GM18526 (cell line): Measurements from ENCODE around the gene OR6M1.

Experiments used
- POLR2A ChIP-seq: IDR thresholded peaks from 3 replicates; pipeline ENCODE4 v1.6.1; 2011; ENCODE audit not compliant: insufficient read length; ENCODE audit errors: extremely low read depth

Gene OR6M1, protein sequence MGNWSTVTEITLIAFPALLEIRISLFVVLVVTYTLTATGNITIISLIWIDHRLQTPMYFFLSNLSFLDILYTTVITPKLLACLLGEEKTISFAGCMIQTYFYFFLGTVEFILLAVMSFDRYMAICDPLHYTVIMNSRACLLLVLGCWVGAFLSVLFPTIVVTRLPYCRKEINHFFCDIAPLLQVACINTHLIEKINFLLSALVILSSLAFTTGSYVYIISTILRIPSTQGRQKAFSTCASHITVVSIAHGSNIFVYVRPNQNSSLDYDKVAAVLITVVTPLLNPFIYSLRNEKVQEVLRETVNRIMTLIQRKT

DNA sequence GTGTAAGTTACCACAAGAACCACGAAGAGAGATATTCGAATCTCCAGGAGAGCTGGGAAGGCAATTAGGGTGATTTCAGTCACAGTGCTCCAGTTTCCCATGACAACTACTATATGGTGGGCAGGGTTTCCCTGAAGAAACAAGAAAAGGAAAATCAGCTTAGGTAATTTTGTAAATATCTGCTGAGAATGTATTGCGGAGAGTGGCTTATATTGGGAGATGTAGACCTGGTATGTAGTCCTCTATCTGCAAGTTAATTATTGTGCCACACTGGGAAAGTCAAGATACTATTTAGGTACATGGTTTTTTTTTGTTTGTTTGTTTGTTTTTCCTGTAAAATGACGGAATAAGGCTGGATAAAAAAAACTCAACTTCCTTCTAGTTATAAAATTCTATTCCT is at the start of gene OR6M1:
TSS of gene OR6M1 (minus strand) at position 101 of the 400 bp plus-strand sequence. CDS start at position 101, 0 bp downstream.
- no peak for TF ChIP-seq POLR2A

DNA sequence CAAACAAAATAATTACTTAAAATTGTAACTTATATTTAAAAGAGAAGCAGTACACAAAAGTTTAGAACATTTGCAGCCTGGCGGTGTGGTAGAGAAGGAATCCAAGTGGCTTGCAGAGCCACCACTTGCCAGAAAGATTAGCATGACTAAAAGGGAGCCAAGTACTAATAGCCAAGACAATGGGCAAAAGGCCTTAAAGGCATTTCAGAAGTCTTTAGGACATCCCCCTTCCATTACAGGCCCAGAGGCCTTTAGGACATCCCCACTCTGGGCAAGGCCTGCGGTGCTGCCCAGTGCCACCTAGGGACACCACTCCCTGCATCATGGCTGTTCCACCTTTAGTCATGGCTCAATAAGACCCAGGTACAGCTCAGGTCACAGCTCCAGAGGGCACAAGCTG is 46.9 kb upstream of the OR6M1 start:
- no peak for TF ChIP-seq POLR2A

DNA sequence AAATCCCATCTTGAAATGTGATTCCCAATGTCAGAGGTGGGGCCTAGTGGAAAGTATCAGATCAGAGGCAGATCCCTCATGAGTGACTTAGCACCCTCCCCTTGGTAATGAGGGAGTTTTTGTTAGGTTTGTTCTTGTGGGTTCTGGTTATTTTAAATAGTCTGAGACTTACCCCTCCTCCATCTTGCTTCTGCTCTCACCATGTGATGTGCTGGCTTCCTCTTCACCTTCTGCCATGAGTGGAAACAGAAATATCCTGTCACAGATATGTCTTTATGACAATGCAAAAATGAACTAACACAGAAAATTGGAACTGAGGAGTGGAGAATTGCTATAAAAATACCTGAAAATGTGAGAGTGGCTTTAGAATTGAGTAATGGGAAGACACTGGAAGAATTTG is 46.2 kb upstream of the OR6M1 start:
- no peak for TF ChIP-seq POLR2A

DNA sequence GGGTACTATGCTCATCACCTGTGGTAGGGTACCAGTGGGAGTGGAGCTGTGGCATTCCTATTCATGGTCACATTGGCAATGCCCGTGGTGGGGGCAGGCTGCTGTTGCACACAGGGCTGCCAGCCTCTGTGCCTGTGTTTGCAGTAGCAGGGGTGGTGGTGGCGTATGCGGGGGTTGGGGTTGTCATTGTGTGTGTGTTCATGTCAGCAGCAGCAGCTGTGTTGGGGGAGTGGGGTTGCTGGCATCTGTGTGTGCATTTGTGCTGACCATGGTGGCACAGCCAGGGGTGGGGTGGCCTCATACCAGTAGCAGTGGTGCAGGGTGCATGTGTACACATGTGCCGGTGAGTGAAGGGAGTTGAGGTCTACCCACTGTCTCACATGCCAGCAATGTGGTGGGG is 45.0 kb upstream of the OR6M1 start:
- TF ChIP-seq POLR2A = no peak

DNA sequence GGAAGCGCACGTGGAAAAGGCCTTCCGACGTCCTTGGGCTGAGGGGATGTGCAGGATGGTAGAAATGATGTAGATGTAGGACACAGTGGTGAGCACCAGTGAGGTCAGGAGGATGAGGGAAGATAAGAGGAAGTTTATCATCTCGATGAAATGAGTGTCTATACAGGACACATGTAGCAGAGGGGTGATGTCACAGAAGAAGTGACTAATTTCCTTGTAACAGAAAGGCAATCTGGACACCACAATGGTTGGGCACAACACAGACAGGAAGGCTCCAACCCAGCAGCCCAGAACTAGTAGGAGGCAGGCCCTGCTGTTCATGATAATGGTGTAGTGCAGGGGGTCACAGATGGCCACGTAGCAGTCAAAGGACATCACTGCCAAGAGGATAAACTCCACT is 35.0 kb upstream of the OR6M1 start:
- no peak for TF ChIP-seq POLR2A

DNA sequence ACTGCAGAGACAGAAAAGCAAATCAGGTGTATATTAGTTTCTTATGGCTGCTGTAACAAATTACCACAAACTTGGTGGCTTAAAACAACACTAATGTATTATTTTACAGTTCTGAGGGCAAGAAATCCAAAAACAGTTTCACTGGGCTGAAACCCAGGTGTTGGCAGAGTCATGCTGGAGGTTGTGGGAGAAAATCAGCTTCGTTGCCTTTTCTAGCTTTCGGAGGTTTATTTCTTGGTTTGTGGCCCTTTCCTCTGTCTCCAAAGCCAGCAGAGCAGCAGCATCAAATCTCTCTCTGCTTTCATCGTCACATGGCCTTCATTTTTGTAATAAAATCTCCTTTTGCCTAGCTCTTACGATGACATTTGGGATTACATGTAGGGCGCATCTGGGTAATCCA is 33.0 kb upstream of the OR6M1 start:
- no peak for TF ChIP-seq POLR2A

DNA sequence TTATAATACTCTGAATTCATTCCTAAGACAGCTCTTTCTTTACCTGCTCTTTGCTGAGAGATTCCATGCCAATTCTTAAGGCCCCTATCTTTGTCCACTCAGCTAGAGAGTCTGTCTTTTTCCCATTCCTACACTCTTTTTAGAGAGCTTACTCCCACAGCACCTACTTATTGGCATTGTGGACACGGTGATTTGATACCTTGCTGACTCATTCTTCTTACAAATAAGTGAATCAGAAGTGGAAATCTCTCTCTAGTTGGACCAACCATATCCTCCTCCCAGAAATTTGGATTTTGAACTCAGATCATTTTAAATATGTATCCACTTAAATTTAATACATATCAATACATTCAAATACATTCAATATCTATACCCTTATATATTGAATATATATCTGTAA is 32.5 kb upstream of the OR6M1 start:
- TF ChIP-seq POLR2A = no peak

DNA sequence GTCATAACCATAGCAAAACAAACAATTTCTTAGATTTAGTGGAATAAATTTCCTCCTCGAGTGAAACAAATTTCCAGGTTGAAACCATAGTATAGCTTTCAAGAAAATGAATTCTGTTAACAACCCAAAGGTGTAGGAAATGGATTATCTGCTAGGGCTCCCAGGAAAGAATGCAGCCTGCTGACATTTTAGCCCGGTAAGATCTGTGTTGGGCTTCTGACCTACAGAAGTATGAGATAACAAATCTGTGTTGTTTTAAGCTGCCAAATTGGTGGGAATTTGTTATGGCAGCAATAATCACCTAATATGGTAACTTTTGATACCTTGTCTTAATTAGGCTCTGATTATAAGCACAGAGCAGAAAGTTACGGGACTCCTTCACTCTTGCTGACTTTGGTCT is 32.0 kb upstream of the OR6M1 start:
- no peak for TF ChIP-seq POLR2A

DNA sequence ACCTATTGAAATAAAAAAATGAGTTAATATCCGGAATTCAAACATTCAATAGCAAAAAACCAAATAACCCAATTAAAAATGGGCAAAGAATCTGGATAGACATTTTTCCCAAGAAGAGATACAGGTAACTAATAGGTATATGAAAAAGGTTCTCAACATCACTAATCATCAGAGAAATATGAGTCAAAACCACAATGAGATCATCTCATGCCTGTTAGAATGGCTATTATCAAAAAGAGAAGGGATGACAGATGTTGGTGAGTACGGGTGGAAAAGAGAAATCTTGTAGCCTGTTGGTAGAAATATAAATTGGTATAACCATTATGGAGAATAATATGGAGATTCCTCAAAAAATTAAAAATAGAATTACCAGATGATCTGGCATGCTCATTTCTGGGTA is 26.9 kb upstream of the OR6M1 start:
- no peak for TF ChIP-seq POLR2A

DNA sequence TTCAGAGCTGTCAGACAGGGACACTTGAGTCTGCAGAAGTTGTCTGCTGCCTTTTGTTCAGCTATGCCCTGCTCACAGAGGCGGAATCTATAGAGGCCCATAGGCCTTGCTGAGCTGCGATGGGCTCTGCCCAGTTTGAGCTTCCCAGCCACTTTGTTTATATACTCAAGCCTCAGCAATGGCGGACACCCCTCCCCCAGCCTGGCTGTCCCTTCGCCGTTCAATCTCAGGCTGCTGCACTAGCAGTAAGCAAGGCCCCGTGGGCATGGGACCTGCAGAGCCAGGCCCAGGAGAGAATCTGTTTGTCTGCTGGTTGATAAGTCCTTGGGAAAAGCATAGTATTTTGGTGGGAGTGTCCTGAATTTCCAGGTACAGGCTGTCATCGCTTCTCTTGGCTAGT is 23.6 kb upstream of the OR6M1 start:
- TF ChIP-seq POLR2A = no peak

DNA sequence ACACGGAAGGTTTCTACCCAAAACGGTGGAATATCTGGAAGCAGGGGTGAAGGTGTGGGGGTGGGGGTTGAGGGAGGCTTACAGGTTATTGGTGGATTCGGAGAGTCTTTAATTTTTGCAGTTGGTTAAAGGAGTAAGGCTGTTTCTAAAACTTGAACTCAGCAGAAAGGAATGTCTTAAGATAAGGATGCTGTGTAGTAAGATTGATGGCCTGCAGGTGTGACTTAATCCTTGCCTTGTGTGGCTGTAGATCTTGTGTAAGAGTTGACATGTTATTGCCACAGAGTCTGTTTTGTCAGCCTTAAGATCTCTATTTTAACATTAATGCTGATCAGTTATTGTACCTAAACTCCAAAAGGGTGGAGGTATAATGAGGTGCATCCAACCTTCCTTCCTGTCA is 16.4 kb upstream of the OR6M1 start:
- no peak for TF ChIP-seq POLR2A

DNA sequence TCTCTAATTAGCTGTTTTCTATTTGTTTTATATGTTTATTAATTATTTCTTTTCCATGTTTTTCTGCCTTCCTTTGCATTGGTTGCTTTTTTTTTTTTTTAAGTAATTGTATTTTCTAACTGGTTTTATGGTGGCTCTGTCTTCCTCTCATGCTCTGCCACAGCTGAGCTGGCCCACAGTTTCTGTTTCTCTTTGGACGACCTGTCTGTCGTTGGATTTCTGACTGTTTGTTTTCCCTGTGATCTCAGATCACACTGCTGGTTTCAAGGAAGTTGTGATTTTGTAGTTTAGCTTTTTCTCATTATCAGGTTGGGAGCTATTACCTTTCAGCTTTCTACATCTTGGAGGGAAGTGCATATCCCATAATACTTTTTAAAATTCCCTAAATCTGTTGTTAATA is 15.9 kb upstream of the OR6M1 start:
- TF ChIP-seq POLR2A = no peak

DNA sequence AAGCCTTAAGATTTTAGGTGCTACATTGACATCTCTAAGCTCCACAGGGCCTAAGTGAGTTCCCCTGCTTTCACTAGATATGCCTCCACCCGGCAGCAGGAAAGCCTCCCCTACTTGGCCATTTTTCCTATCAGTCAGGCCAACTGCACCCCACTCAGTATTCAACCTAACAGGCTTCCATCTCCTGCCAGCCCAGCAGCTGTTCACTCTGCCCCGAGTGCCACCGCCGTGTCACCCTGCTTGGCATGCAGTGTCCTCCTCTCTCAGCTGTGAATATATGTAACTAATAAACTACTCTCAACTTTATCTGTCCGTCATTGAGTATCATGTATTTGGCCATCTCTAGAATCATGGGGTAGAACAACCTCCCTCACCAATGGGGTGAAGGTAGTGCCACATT is 9.0 kb upstream of the OR6M1 start:
- TF ChIP-seq POLR2A = no peak

DNA sequence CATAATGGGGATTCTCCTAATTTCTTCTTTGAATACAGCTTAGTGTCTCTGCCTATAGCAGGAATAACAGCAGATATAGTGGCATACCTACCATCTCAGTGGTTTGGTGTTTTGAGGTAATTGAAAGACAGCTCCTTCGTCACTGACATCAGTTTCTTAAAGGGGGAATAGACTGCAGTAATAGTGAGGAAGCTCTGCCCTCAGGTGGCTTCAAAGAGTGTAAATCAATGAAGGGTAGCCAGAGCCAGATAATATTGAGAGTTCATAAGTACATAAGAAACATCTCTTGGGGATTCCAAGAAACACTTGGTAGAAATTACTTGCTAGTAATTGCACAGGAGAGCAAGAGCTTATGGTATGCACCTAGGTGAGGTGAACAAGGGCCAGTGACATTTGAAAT is 4.4 kb downstream of the OR6M1 start:
- TF ChIP-seq POLR2A = no peak

DNA sequence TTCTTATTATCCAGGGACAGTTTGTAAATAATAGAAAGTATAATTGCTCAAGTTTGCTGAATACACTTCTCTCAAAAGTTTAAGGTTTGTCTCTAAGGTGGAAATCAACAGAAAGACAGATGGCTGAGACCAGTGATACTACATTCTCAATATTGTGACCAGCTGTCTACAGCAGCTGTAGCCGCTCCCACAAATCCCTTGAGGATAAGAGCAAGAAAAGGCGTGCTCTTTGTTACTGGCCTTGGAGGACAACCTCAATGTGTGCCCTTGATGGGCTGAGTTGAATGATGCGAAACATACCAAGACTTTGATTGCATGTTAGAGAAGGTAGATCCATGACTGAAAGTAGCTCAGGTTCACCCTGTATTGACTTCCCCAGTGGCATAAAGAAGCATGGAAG is 6.1 kb downstream of the OR6M1 start:
- no peak for TF ChIP-seq POLR2A

DNA sequence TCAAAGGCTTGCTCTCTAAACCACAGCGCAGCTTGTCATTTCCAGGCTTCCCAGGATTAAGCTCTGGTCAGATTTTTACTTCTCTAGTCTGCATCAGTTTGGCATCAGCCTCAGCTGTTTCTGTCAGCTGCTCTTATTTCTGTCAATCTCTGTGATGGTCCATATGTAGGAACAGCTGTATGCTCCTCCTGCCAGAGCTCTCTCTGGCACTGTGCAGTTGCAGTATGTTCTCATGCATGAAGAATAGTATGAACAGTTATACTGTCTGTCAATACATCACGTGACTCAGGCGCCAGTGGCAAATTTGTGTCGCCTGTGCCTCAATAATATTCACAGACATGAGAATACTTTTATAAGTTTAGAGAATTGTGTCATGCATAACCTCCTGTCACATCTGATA is 6.7 kb downstream of the OR6M1 start:
- no peak for TF ChIP-seq POLR2A

DNA sequence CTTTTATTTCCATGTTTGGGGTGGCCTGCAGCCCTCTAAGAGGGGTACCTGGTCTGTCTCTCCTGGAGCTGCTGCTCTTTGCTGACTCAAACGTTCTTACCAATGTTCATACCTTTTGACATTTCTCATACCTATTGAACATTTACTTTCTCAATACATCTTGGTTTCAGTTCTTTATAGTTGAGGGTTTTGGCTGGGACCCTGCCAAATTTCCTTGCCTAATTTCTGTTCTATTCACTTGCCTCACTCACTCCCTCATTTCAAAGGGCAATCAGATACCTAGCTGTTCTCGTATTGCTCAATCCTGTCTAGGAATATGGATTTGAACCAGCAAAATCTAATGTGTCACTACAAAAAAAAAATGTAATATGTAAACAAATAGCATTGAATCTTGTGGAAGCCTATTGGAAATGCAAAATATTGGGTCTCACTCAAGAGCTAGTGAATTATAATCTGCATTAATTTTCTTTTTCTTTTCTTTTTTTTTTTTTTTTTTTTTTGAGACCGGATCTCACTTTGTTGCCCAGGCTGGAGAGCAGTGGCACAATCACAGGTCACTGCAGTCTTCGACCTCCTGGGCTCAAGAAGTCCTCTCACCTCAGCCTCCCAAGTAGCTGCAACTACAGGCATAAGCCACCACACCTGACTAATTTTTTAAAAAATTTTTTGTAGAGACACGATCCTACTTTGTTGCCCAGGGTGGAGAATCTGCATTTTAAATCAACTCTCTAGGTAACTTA is 7.5 kb downstream of the OR6M1 start:
- TF ChIP-seq POLR2A = no peak

DNA sequence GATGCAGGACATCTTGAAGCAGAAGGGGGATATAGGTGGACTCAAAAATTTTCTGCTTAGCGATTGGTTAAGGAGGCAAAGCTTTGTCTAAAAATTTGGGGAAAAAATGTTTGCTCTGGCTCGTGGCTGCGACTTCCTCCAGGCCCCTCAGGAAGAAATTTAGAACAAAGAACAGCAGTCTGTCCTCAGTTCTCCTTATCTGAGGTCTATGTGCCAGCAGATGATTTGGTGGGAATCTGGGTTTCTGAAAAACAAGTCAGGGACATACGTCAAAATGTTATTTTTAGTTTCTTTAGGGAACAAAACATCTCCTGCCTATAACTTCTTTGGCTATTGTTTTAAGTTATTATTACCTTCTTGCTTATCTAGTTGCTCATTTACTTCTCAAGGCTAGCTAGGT is 8.1 kb downstream of the OR6M1 start:
- TF ChIP-seq POLR2A = no peak

DNA sequence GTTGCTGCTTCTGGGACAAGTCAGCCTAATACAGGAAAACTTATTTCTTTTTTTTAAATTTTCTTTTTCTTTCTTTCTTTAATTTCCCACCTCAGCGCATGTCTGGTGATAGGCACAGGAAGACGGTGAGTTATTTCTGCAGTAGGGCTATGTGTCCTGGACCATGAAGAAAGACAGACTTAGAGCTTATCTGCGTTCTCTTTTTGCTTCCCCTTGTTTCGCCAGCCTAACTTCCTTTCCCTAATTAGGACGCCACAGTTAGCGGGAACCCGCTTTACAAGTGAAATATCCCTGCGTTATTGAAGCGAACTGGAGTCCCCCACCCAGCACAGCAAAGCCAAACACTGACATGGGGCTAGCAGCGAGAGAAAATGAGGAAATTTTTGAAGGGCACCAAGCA is 8.6 kb downstream of the OR6M1 start:
- TF ChIP-seq POLR2A = no peak
